Activated B cell treated with CpG ODN at 0.5 μM for 24 hours (primary cell): ENCODE results near the gene FADD. TPM values are rescaled to one million over a fixed set of nuclear protein-coding genes. Genes with fewer than 3 reads are reported as not detected.

Experiments
- ATAC-seq: fragments of 200-7000 bp; cut with Tn5 transposase; one replicate; pipeline ENCODE4 v1.10.0; 2021; ENCODE audit warnings: low read depth, mild to moderate bottlenecking, moderate library complexity
- CTCF ChIA-PET: fragments of 350-600 bp; sonication (Branson Sonifier 250); formaldehyde crosslinking; loops from one replicate; lab custom pipeline; 2021; ENCODE audit warnings: antibody characterized with exemption; lab: Charles Lee
- POLR2A ChIA-PET: fragments of 350-600 bp; sonication (Branson Sonifier 250); formaldehyde crosslinking; loops from one replicate; lab custom pipeline; 2021; ENCODE audit warnings: antibody characterized with exemption; lab: Charles Lee
- DNase-seq: peaks from one replicate; pipeline ENCODE4 v3.0.0; 2022
- H3K27ac Mint-ChIP-seq: one replicate; pipeline ENCODE4 v1.8.0; 2020; ENCODE audit warnings: mixed read lengths
- H3K27me3 Mint-ChIP-seq: one replicate; pipeline ENCODE4 v1.8.0; 2021; ENCODE audit warnings: mixed read lengths
- H3K36me3 Mint-ChIP-seq: one replicate; pipeline ENCODE4 v1.8.0; 2021; ENCODE audit warnings: low read depth, mixed read lengths
- H3K4me1 Mint-ChIP-seq: one replicate; pipeline ENCODE4 v1.8.0; 2021; ENCODE audit warnings: mixed read lengths
- H3K4me3 Mint-ChIP-seq: one replicate; pipeline ENCODE4 v1.8.0; 2020; ENCODE audit warnings: mild to moderate bottlenecking, mixed read lengths
- H3K9me3 Mint-ChIP-seq: one replicate; pipeline ENCODE4 v1.8.0; 2020; ENCODE audit warnings: mixed read lengths
- CTCF ChIP-seq: fragments of 200-600 bp; IDR thresholded peaks from one replicate; pipeline ENCODE4 v1.8.0; 2022; ENCODE audit warnings: antibody characterized with exemption, mild to moderate bottlenecking
- intact Hi-C: fragments of 100-400 bp; cut with micrococcal nuclease; formaldehyde crosslinking; loops from one replicate; pipeline ENCODE4 v1.15.1; 2024
- total RNA-seq: library from RNA; stranded (reverse); gene quantifications from 2 replicates; pipeline ENCODE4 v1.2.3, GENCODE V29; 2022

Gene FADD
- total RNA-seq, 1 donor from 2014 or later: 31.2 TPM

GRCh38 chr11:70186420-70186819, 16.7 kb upstream of the FADD start:
- no peaks in the 10 kb centered on the region for H3K4me1 Mint-ChIP-seq
- POLR2A ChIA-PET: no interaction called here
- no peaks in the 10 kb centered on the region for H3K36me3 Mint-ChIP-seq
- no peaks in the 10 kb centered on the region for H3K9me3 Mint-ChIP-seq
- CTCF ChIA-PET: no interaction called here
- intact Hi-C loops: no loop called here
- ATAC-seq: no peak
- H3K27me3 Mint-ChIP-seq: peaks cover 2% of the 10 kb centered on the region
- H3K27ac Mint-ChIP-seq: no peak overlapping the region
- no peak for DNase-seq
- no peak overlapping the region for H3K4me3 Mint-ChIP-seq
- TF ChIP-seq CTCF: no peak

GRCh38 chr11:70186936-70187335, 16.2 kb upstream of the FADD start:
- DNase-seq (no peak), ATAC-seq (no peak)
- Mint-ChIP-seq H3K36me3 (no peaks in the 10 kb centered on the region), H3K4me3 (no peak overlapping the region), H3K27ac (no peak overlapping the region), H3K4me1 (no peaks in the 10 kb centered on the region), H3K27me3 (peaks cover 2% of the 10 kb centered on the region), H3K9me3 (no peaks in the 10 kb centered on the region)
- intact Hi-C loops: no loop called here
- POLR2A ChIA-PET: no interaction called here
- CTCF ChIA-PET: no interaction called here
- TF ChIP-seq CTCF: no peak

- intact Hi-C loops: no loop called here
- Mint-ChIP-seq H3K4me3 (no peak overlapping the region), H3K27ac (no peak overlapping the region), H3K27me3 (peaks cover 6% of the 10 kb centered on the region), H3K36me3 (no peaks in the 10 kb centered on the region), H3K4me1 (no peaks in the 10 kb centered on the region), H3K9me3 (no peaks in the 10 kb centered on the region)
- ATAC-seq (no peak), DNase-seq (no peak)
- CTCF ChIA-PET: no interaction called here
- TF ChIP-seq CTCF: no peak
- POLR2A ChIA-PET: no interaction called here
Observed at GRCh38 chr11:70187771-70188170, 15.3 kb upstream of the FADD start.

- intact Hi-C loops: no loop called here
- CTCF ChIA-PET: no interaction called here
- POLR2A ChIA-PET: no interaction called here
- Mint-ChIP-seq H3K36me3 (no peaks in the 10 kb centered on the region), H3K4me3 (no peak overlapping the region), H3K4me1 (no peaks in the 10 kb centered on the region), H3K9me3 (no peaks in the 10 kb centered on the region), H3K27me3 (peaks cover 4% of the 10 kb centered on the region), H3K27ac (no peak overlapping the region)
- ATAC-seq: no peak
- TF ChIP-seq CTCF: no peak
- DNase-seq: no peak
Observed at GRCh38 chr11:70189622-70190021, 13.5 kb upstream of the FADD start.

- TF ChIP-seq CTCF: no peak
- DNase-seq (peak; percentile 24), ATAC-seq (peak; percentile 21)
- Mint-ChIP-seq H3K27me3 (peaks cover 7% of the 10 kb centered on the region), H3K4me1 (peaks cover 3% of the 10 kb centered on the region), H3K27ac (no peak overlapping the region), H3K9me3 (no peaks in the 10 kb centered on the region), H3K4me3 (no peak overlapping the region), H3K36me3 (no peaks in the 10 kb centered on the region)
- POLR2A ChIA-PET: no interaction called here
- intact Hi-C loops: no loop called here
- CTCF ChIA-PET: no interaction called here
Observed at GRCh38 chr11:70191495-70192140, 11.5 kb upstream of the FADD start.
